GM18909 (cell line): Measurements from ENCODE around the gene TECTA.

Experiments
- ATAC-seq: cut with Tn5 transposase; IDR thresholded peaks from one replicate; pipeline ENCODE4 v1.9.1; 2021; ENCODE audit warnings: mild to moderate bottlenecking; ENCODE audit not compliant: unreplicated experiment, poor library complexity

Gene TECTA, protein sequence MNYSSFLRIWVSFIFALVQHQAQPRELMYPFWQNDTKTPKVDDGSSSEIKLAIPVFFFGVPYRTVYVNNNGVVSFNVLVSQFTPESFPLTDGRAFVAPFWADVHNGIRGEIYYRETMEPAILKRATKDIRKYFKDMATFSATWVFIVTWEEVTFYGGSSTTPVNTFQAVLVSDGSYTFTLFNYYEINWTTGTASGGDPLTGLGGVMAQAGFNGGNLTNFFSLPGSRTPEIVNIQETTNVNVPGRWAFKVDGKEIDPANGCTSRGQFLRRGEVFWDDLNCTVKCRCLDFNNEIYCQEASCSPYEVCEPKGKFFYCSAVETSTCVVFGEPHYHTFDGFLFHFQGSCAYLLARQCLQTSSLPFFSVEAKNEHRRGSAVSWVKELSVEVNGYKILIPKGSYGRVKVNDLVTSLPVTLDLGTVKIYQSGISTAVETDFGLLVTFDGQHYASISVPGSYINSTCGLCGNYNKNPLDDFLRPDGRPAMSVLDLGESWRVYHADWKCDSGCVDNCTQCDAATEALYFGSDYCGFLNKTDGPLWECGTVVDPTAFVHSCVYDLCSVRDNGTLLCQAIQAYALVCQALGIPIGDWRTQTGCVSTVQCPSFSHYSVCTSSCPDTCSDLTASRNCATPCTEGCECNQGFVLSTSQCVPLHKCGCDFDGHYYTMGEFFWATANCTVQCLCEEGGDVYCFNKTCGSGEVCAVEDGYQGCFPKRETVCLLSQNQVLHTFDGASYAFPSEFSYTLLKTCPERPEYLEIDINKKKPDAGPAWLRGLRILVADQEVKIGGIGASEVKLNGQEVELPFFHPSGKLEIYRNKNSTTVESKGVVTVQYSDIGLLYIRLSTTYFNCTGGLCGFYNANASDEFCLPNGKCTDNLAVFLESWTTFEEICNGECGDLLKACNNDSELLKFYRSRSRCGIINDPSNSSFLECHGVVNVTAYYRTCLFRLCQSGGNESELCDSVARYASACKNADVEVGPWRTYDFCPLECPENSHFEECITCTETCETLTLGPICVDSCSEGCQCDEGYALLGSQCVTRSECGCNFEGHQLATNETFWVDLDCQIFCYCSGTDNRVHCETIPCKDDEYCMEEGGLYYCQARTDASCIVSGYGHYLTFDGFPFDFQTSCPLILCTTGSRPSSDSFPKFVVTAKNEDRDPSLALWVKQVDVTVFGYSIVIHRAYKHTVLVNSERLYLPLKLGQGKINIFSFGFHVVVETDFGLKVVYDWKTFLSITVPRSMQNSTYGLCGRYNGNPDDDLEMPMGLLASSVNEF (N-terminal part only)

DNA sequence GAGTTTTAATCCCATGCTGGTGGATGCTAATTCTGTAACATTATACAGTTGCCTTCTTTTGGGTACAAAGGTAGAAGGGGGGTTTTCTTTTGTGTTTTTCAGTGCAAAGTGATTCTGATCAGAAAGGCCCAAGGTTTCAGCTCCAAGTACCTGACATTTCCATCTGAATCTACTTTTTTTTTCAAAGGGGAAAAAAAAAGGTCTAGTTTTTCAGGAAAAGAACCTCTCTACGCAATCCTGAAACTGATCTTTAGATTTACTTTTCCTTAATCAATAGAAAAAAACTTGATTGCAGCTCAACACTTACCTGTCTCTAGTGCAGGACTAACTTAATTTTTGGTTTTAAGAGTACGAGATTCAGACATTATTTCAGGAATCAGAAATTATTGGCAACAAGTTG, at the start of gene TECTA:
Gene TECTA, plus strand, starts transcription at position 301 of the 400 bp plus-strand sequence. CDS start 1,423 bp downstream, outside the sequence.
- no peak for ATAC-seq

DNA sequence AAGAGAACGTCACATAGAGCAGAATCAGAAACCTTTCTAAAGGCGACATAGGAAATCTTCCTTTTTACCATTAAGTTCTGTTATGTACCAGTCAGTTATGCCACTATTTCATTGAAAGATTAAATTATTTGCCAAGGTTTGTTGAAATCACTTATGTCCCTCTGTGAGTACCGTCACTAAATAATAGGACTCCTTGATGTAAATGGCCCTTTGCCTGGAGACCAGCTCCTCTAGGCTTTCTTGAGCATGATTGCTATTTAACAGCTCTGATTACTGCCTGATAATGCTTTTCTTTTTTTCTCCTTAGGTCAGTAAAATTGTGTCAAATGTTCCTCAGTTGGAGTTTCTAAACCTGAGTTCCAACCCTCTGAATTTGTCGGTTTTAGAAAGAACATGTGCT, 47.8 kb upstream of the TECTA start:
- ATAC-seq, result no peak

DNA sequence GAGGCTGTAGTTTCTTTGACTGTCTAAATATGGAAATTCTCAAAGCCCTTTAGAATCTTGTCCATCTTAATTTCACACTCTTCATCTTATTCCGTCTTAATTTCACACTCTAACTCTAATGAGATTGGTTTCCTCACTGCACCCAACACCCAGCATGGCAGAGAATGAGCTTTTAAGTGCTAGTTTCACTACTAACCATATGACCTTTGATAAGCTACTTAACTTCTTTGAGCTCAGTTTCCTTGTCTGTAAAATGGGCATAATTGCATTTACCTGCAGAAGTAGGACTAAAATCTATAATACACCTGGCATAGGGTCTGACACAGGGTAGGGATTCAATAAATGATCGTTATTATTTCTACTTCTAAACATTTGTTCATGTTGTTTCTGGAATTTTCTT, 46.8 kb upstream of the TECTA start:
- ATAC-seq, result no peak

DNA sequence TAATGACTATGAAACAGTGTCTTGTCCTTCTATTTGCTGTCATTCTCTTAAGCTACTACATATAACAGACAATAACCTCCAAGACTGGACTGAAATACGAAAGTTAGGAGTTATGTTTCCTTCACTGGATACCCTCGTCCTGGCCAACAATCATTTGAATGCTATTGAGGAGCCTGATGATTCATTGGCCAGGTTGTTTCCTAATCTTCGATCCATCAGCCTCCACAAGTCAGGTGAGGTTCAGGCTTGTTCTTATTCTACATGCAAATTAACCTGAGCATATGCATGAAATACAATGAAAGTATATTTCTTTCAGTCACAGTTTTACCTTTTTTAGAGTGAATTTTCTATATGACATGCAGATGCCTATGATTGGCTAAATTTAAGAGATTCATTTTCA, 46.0 kb upstream of the TECTA start:
- no peak for ATAC-seq

DNA sequence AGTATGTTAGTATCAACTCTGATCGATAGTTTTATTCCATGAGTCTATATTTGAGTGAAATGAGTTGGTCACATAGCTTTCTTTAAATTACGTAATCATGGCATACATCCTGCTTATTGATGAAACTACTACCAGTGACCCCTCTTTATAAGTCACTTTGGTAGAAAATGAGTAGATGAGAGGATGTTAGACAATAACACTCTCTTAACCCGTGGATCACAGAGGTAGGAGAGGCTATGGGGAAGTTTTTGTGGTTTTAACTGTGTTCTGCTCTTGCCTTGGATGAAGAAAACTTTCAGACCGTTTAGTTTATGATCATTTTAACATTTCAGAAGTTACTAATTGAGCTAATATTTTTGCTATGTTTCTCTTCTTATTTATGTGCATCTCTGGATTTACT, 43.1 kb upstream of the TECTA start:
- ATAC-seq, result no peak

DNA sequence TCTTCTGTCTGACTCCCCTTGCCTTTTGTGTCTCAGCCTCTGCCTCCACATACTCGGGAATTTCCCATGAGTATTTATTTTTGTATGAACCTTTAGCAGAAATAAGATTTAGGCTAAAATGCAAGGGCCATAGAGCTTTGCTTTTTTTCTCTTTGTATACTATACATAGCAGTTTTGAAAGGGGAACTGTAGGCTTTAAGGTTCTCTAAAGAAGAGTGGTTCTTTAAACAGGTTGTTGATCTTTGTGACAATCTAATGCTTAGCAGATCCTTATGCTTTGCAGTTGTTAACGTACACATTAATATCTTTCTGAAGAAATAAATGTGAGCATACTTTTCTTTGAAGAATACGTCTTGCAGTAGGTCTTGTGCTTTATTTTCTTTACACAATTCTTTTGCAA, 42.1 kb upstream of the TECTA start:
- no peak for ATAC-seq

DNA sequence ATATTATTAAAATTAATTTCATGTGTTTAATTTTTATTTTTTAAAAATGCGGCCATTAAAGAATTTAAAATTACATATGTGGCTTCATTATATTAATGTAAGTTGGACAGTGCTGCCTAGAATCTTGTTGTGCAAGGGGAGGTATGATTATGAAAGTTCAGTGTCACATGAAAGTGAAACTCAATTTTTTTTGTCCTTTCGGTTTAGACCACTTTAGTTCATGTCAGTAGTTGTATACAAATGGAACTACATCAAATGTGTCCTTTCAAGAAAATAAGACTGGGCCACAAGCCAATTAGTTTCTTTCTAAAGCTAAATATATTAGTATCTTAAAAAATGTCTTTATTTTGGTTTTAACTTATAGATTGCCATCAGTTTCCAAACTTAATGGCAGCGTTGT, 41.4 kb upstream of the TECTA start:
- peak; percentile 98 for ATAC-seq

DNA sequence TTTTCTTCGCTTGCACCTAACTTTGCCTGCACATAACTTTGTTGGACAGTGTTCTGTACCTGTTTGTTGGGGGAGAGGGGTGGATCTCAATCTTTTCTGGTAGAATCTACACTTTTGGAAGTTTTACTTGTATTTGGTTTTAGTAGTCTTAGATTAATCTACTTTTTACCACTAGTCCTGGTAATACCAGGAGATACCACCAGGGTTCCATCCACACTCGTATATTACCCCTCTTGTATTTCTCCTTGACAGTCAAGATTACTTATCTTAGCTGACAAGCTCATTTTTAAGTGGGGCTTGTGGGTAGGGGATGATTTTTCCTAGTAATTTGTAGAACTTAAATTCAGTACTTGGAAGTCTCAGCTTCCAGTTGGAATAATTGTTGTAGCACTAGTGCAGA, 37.3 kb upstream of the TECTA start:
- ATAC-seq, result no peak

DNA sequence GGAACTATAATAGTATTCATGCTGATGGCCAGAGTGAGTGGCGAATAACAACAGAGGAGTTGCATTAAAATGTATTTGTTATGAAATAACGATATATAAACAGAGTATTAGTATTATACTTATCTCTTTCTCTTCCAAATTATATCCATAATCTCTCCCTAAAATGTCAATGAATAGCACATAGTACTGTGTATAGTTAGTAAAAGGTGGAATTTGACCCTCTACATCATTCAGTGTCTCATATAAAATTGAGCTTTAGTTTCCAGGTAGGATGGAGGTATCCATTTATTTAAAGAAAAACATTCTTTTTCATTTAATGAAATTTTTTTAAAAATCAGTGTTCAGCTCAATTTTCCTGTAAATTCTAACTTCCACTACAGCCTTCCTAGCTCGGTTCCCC, 34.4 kb upstream of the TECTA start:
- no peak for ATAC-seq

DNA sequence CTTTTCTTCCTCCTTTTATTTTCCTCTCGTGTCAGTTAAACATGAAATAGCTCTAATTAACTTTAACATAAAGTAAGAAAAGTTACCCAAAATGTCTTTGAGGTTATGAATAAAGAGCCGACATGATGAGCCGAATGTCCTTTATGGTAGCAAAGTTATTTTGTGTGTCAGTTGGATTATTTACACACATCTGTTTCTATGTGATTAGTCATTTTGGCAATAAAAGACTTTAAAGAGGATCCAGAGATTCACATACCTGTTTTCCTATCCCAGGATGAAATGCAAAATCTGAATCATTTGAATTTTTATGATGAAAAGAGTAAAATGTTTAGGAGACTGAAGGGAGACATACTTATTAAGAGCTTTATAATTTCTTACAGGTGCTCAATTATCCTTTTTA, 34.0 kb upstream of the TECTA start:
- ATAC-seq, result no peak

DNA sequence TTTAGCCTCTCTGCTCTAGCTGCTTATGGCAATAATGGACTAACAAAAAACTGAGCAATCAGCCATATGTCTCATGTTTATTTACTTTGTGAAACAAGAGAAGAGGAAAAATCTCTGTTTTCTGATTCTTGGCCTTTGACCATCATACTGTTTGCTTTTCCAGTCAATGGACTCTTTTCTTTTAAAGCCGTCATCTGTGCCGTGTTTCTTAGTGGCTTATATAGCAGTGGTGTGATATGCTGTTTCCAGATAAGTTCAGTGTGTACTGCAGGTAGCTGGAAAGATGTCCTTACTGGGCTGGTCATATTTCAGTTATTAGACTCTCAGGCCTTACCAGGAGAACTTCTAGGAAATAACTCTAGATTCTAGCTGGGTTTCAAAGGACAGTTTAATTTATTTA, 33.6 kb upstream of the TECTA start:
- no peak for ATAC-seq

DNA sequence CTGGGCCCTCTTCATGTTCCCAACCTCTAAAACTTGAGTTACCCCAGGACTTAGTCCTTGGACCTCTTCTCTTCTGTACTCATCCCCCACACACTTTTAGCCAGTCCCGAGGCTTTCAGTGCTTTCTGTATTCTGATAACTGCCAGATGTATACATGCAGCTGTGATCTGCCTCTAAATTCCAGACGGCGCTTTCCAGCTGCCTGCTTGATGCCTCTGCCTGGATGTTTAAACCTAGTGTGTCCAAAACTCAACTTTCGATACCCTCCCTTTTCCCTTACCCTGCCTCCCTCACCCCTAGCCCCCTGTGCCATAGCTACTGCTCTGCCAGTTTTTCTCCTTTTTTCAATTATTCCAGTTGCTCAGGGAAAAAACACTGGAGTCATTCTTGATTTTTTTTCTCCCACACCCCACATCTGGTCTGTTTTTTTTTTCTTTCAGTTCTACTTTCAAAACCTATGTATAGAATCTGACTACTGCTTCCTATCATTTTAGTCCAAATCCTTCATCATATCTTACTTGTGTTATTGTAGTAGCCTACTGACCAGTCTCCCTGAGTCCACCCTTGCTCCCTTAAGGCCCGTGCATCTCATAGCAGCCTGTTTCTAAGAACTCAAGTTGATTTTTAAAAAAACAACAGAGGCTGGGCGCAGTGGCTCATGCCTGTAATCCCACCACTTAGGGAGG, 32.9 kb upstream of the TECTA start:
- no peak for ATAC-seq

DNA sequence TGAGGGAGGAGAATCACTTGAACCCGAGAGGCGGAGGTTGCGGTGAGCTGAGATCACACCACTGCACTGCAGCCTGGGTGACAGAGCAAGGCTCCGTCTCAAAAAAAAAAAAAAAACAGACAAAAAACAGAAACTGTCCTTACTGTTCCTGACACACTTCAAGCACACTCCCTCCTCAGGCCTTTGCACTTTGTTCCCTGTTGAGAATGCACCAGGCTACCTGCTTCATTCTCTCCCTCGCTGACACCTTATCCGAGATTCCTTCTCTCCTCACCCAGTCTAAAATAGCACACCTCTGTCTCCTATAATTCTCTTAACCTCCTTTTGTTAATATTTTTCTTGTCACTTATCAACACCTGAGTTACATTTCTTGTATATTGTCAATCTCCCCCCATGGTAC, 32.3 kb upstream of the TECTA start:
- no peak for ATAC-seq

DNA sequence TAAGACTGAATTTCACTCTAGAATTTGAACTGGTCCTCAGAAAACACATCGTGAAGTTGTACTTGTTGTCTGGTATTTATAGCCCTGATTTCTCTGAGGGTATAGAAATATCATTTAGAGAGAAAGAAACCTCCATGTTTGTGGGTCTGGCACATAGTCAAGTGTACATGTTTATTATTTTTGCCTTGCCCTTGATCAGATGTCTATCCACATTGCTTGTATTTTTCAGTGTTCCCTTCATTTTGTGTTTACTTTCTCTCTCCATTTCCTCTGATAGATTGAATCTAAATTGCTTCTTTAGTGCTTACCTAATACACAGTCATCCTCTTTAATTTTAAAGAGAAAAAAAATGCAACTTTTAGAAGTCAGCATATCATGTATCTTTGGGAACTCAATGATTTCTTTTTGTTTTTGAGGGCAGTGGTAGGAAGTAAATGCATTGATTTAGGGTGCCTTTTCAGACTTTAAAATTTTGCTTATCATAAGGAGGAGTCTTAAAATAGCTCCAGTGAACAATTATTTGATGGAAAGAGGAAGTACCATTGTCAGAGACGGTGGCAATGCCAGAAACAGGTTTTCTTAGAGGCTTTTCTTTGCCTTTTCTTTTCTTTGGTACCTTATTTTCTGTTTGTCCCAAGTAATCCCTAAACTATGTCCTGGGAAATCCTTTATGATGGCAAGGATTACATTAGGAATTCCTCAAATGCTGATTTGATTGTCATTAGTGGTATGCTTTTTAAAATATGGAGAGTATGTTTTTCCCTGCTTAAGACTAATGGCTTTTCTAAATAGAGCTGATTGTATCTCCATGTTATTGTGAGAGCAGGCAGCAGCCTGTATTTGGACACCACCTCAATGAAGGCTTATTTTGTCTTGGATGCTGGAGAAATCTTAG, 29.8 kb upstream of the TECTA start:
- no peak for ATAC-seq

DNA sequence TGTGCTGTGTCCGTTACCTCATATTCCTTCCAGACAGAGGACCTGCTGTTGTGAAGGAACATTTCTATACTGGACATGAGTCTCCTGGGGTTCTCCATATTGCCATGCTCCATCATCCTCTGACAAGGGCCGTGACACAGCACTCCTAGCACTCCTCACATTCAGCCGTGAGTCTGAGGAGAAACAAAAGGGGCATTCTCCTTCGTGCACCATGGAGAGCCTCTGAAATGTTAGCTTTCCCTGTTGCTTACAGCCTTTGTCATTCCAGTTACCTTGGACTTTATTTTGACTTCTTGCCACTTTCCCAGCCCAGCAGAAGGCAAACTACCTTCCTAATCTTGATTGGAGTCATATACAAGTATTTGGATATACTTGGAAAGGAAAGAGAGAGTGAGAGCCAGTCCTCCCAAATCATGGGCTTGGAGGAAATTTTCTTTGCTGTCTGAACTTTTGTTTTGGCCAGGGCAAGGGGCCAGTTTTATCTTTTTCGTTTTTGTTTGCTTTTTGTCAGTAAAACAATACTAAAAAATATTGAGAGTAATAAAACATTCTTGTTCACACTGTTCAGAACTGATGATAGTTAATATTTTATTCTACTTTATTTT, 29.1 kb upstream of the TECTA start:
- no peak for ATAC-seq

DNA sequence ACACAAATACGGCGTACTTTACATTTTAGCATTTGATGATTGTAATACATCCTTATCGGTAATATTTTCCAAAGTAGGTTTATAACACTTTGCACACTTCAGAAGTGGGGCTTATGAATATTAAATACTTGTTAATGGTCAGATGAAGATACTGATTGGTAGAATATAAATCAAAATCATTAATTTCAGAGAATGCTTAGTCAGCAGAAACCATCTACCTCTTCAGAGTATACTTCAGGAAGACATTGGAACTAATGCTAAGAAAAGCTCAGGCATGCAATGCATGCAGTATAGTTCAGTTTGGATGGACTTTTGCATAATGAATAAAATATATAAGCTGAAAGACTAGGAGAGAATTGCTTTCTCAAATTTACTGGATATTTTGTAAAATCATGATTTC, 19.7 kb upstream of the TECTA start:
- no peak for ATAC-seq

DNA sequence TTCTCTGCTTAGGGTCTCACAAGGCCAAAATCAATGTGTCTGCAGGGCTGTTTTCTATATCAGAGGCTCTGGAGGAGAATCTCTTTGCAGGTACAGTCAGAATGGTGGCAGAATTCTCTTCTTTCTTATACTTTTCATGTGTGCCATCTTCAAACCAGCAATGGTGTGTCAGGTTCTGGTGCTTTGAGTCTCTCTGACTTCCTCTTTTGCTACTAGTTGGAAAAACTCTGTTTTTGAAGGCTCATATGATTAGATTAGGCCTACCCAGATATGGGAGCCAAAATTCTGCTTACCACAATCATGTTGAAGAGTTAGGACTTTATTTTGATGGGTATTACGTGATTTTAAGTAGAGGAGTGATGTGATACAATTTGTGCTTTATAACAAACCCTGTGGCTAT, 18.8 kb upstream of the TECTA start:
- no peak for ATAC-seq

DNA sequence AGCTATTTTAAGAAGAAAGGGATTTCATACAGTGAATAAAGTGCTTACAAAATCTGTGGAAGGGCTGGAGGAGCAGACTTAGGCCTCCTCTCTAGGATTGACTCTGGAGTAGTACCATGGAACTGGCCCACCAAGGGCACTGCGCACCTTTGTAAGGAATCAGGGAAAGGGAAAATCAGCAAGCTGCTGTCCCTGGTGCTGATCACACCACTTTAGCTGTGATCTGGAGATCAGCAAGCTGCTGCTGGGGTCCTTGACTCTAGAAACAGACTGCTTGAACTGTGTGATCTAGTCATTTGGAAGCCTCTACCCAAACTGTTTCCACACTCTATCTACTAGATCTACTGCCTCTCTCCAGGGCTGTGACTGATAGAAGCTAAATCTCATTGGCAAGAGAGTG, 18.4 kb upstream of the TECTA start:
- no peak for ATAC-seq

DNA sequence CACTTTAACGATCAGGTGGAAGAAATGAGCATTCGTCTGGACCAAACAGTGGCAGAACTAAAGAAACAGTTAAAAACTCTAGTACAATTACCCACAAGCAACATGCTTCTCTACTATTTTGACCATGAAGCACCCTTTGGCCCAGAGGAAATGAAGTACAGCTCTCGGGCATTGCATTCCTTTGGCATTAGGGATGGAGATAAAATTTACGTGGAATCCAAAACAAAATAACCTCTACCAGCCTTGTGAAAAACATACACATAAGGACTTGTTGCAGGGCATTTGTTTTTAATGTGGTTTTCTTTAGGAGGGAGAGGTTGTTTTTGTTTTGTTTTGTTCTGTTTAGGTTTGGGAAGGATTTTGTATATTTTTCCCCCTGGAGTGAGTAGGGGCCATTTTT, 14.2 kb upstream of the TECTA start:
- no peak for ATAC-seq
